ENCODE measurements around the gene PMFBP1. TPM values are rescaled to one million over a fixed set of nuclear protein-coding genes. Genes with fewer than 3 reads are reported as not detected.
A peak's percentile ranks its signal among the peaks of the same experiment; 100 is the strongest.
"Not testable (repeated sequence)": the region's sequence is repeated elsewhere in the genome, so short reads cannot be mapped to it uniquely, and the experiment has no call there.

PMFBP1 gene
- total RNA-seq, 1 experiment from 2014 or later = 0.11 TPM

- DNase-seq (ENCODE audit: low read depth) = no peak
Measured at GRCh38 chr16:72108353-72109102, 63.4 kb downstream of the PMFBP1 start.

DNA sequence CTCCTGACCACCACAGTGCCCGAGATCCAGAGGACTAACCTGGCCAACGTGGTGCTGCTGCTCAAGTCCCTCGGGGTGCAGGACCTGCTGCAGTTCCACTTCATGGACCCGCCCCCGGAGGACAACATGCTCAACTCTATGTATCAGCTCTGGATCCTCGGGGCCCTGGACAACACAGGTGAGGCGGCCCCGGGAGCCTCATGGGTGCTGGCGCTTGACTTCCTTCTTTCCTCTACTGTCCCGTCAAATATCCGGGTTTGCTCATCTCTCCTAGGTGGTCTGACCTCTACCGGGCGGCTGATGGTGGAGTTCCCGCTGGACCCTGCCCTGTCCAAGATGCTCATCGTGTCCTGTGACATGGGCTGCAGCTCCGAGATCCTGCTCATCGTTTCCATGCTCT, 64.6 kb downstream of the PMFBP1 start:
- DNase-seq (ENCODE audit: low read depth) = no peak

- no peak for DNase-seq (ENCODE audit: low read depth)
Measured at GRCh38 chr16:72105978-72106377, 66.0 kb downstream of the PMFBP1 start.

DNA sequence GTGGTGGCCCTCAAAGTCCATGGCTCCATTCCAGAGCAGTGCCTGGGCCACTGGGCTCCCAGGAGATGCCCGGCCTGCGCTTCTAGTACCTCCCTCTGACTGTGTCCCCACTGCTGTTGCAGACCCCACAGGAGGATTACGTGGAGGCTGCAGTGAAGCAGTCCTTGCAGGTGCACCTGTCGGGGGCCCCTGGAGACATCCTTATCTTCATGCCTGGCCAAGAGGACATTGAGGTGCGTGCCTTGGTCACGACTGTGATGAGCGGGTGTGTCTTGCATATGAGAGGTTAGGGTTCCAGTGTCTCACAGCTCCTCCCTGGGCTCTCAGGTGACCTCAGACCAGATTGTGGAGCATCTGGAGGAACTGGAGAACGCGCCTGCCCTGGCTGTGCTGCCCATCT, 67.0 kb downstream of the PMFBP1 start:
- no peak for DNase-seq (ENCODE audit: low read depth)

DNA sequence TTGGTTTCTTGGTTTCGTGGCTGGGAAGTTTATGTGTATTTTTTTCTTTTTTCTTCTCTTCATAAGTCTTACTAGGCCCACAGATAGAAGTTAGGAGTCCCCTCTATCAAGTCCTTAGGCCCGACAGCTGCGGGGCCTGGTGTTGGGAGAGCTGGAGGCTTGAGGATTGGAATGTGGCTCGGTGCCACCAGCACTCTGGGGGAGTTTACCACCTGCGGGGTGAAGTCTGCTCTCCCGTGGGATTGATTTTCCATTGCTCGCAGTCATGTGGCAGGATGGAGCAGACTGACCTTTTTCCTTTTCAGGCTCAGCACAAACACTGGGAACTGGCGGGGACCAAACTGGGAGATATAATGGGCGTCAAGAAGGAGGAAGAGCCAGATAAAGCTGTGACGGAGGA, 70.8 kb downstream of the PMFBP1 start:
- no peak for DNase-seq (ENCODE audit: low read depth)

DNA sequence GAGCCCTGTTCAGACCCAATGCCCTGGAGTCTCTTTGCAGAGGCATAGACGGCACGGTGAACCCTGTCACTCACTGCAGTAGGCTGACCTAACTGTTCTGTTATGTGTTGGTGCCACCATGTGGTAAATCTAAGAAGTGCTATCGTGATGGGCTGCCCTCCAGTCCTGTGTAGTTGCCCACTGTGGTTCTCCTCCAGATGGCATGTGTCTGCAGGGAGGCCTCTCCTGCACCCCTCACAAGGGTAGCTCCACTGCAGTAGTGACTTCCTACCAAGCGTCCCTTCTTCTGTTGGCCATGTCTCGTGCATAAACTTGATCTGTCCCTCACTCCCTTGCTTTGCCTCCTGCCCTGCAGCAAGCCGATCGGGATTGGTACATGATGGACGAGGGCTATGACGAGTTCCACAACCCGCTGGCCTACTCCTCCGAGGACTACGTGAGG, 72.6 kb downstream of the PMFBP1 start:
- peak; percentile 54 for DNase-seq (ENCODE audit: low read depth)

- DNase-seq (ENCODE audit: low read depth) = no peak
Measured at GRCh38 chr16:72098936-72099335, 73.0 kb downstream of the PMFBP1 start.

GRCh38 chr16:72094266-72094610, 77.7 kb downstream of the PMFBP1 start:
- no peak for DNase-seq (ENCODE audit: low read depth)

DNA sequence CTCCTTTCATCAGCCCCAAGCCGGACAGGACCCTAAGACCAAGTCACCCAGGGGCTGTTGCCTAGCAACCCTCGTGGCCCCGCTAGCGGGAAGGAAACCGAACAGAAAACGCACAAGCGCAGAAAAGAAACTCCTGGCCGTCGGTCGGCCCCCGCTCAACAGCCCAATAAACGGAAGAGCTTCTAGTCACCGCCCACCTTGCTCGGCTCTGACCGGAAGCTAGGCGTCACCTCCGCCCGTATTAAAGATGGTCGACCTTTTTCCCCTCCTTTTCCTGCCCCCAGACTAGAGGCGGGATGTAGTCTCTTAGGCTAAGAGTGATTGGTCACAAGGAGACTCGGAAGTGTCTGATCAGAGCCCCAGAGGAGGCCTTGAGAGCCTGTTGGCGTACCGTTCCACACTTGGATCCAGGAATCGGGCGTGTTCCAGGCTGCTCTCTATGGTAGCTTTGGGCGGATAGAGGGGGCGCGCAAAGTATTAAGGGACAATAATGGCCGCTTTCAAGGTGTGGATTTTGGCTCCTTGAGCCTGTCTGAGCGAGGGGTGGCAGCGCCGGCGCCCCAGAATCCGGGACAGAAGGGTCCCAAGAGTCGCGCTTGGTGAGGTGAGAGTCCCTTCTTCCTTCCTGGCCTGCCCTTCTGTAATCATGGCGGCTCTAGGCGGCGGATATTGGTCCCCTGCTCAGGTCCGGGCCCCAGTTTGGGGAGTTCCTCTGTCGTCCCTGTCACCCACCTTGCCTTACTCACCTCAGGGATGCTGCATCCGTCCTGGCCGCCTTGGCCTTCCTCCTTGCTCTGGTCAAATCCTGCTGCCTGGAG, 78.3 kb downstream of the PMFBP1 start, which contains the start of the genes DHX38 and TXNL4B:
TSS of gene DHX38 (plus strand) at position 400 of the 818 bp plus-strand sequence. CDS start 2,311 bp downstream, outside the sequence.
TSS of gene TXNL4B (minus strand) at position 173 of the 818 bp plus-strand sequence. CDS start 2,871 bp downstream, outside the sequence.
- DNase-seq (ENCODE audit: low read depth) = peak; percentile 99

GRCh38 chr16:72092832-72093447, 79.0 kb downstream of the PMFBP1 start:
- DNase-seq (ENCODE audit: low read depth) = peak; percentile 52

DNA sequence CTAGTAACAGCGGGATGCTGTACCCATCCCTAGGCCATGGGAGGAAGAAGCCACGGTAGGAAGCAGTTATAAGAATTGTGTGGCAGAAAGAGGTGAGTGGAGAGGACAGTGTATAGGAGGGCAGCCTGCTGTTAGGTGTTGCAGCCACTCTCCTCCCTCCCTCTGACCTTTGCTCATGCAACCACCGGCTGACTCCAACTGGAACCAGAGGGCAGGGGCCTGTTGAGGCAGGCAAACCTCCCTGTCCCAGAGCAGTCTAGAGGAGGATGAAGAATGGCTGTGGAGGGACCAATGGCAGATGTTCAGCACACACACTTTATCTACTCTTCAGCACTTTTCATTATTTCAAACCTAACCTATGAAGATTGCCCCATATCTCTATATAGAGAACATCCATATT, 80.7 kb downstream of the PMFBP1 start:
- DNase-seq (ENCODE audit: low read depth) = no peak

- DNase-seq (ENCODE audit: low read depth) = no peak
Measured at GRCh38 chr16:72085002-72085401, 87.0 kb downstream of the PMFBP1 start.

DNA sequence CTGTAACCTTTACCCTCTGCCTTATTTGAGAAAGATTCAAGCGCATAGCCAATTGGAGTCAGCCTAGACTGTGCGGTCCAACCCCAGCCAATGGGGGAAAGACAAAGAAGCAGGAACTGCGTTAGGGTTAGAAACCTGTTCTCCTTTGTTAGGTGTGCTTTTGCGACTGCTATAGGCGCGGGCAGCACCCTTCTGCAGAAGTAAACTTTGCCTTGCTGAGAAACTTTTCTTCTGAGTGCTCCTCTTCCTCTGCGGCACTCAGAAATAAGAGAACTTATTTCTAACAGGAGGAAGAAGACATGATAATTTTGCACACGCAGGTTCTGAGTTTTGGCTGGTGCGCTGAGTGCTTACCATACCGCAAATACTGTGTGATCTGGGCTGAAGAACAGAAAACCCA, 87.5 kb downstream of the PMFBP1 start:
- no peak for DNase-seq (ENCODE audit: low read depth)

DNA sequence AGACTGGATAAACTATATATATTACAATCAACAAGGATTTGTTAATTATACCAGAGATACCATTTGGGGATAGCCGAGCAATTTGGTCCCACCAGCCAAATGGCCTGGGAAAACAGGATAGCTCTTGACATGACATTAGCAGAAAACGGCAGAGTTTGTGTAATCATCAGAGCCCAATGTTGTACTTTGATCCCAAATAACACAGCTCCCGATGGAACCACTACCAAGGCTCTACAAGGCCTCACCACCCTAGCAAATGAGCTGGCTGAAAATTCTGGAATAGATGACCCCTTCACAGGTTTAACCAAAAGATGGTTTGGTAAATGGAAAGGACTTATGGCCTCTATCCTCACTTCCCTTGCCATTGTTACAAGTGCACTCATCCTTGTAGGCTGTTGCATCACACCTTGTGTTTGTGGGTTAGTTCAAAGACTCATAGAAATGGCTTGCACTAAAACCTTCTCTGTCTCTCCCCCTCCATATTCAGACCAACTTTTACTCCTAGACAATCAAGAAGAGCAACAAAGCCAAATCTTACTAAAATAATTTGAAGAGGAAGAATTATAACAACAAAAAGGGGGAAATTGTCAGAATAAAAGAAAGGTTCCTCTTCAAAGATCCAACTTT, 88.1 kb downstream of the PMFBP1 start:
- DNase-seq (ENCODE audit: low read depth) = no peak

DNA sequence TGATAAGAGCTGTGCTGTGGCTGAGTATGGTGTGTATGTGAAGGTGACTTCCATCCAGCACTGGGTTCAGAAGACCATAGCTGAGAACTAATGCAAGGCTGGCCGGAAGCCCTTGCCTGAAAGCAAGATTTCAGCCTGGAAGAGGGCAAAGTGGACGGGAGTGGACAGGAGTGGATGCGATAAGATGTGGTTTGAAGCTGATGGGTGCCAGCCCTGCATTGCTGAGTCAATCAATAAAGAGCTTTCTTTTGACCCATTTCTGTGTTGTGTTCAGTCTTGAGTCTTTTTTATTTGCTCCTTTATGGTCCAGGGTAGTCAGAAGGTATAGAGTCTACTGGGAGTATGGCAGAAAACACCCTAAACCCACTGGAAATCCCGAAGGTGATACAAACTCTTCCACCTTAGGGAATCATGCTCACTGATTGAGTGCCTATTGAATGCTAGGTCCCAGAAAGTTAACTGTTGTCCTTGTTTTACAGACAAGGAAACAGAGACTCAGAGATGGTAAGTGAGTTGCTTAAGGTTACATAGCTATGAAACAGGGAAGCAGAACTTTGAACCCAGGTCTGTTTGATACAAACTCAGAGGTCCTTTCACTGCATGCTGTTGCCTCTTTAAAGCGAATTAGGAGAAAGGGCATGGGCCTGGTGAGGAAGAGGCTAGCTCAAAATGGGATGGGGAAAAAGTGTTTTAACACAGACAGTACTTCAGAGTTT, 94.8 kb downstream of the PMFBP1 start:
- DNase-seq (ENCODE audit: low read depth) = not testable (repeated sequence)

DNA sequence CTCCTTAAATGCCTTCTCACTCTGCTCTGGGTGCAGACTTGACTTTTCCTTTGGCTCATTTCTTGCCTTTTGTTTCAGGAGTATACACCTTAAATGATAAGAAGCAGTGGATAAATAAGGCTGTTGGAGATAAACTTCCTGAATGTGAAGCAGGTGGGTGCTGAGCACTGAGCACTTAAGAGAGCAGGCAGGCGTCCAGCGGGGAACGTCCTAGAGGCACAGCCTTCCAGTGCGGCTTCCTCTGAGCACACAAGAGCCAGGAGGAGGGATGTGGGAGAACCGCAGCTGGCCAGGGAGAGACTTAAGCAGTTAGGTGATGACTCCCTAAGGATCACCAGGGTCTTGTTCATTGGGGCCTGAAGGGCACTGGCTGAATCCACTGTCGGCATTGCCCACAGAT, 96.9 kb downstream of the PMFBP1 start:
- DNase-seq (ENCODE audit: low read depth) = not testable (repeated sequence)

GRCh38 chr16:72073560-72074230, 98.3 kb downstream of the PMFBP1 start:
- no peak for DNase-seq (ENCODE audit: low read depth)

DNA sequence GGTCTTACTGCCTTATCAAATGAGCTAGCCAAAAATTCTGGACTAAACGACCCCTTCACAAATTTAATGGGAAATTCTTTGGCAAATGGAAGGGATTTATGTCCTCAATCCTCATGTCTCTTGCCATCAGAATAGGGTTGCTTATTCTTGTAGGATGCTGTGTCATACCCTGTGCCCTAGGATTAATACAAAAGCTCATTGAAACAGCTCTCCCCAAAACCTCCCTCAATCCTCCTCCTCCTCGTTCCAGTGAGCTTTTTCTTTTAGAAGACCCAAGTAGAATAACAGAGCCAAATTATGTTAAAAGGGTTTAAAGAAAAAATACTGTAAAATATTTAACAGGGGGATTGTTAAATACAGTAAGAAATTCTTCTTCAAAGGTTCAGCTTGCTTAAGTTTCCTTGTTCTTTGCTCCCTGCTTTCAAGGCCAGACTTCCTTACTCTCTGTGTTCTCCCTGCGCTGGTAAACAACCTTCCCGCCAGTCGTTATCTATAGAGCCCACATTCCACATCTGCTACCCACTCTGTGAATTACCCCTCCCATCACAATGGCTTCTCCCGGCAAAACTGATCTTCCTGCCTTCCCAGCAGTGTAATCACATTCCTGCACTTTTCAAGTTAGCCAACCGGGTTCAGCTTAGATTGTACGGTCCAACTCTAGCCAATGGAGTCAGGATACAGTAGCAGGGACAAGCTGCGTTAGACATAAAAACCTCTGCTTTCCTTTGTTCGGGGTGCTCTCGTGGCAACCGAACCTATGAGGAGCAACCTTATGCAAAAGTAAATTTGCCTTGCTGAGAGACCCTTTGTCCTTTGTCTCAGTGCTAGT, 99.2 kb downstream of the PMFBP1 start:
- no peak for DNase-seq (ENCODE audit: low read depth)
